CD4-positive, alpha-beta T cell (primary cell): ENCODE measurements around the gene IRF7. TPM values are rescaled to one million over a fixed set of nuclear protein-coding genes. Genes with fewer than 3 reads are reported as not detected.
A peak's percentile ranks its signal among the peaks of the same experiment; 100 is the strongest.

Source experiments
- ATAC-seq: fragments of 200-7000 bp; cut with Tn5 transposase; one replicate; pipeline ENCODE4 v1.10.0; 2022; ENCODE audit warnings: mild to moderate bottlenecking; ENCODE audit not compliant: poor library complexity
- CTCF ChIA-PET: fragments of 350-600 bp; sonication (Branson Sonifier 250); formaldehyde crosslinking; loops from one replicate; lab custom pipeline; 2021; ENCODE audit warnings: antibody characterized with exemption, inconsistent platforms; lab: Charles Lee
- POLR2A ChIA-PET: fragments of 350-600 bp; sonication (Branson Sonifier 250); formaldehyde crosslinking; loops from one replicate; lab custom pipeline; 2021; ENCODE audit warnings: antibody characterized with exemption, inconsistent platforms; lab: Charles Lee
- DNase-seq, 14 experiments: peaks; one replicate each; pipeline ENCODE4 v3.0.0-alpha.2; 2013 to 2020; ENCODE audit warnings: mixed read lengths in 2 of 14
- H3K27ac ChIP-seq, 2 donors: one replicate each; pipeline versions ENCODE4 v1.5.1 to v1.7.0; 2013; ENCODE audit warnings: low read length in 2 of 2, low read depth in 1 of 2, mild to moderate bottlenecking in 1 of 2
- H3K27me3 ChIP-seq, 2 experiments: 1 replicate in 1 of 2; 2 replicates in 1 of 2; pipeline versions ENCODE4 v1.6.1 to v1.7.0; 2013; ENCODE audit warnings: low read length in 2 of 2, control low read depth in 1 of 2, mild to moderate bottlenecking in 1 of 2, moderate library complexity in 1 of 2; ENCODE audit not compliant: insufficient read depth in 2 of 2, control insufficient read depth in 1 of 2
- H3K36me3 ChIP-seq: one replicate; pipeline ENCODE4 v1.6.1; 2013; ENCODE audit warnings: low read length, control low read depth; ENCODE audit not compliant: insufficient read depth
- H3K4me1 ChIP-seq: one replicate; pipeline ENCODE4 v1.6.1; 2013; ENCODE audit warnings: low read length, control low read depth; ENCODE audit not compliant: insufficient read depth
- H3K4me3 ChIP-seq: one replicate; pipeline ENCODE4 v1.5.1; 2013; ENCODE audit warnings: mild to moderate bottlenecking, low read length, moderate library complexity
- H3K9me3 ChIP-seq, 2 experiments: 1 replicate in 1 of 2; 2 replicates in 1 of 2; pipeline versions ENCODE4 v1.6.1 to v1.7.0; 2013; ENCODE audit warnings: low read length in 2 of 2, mild to moderate bottlenecking in 2 of 2, control low read depth in 1 of 2, moderate library complexity in 1 of 2; ENCODE audit not compliant: control insufficient read depth in 1 of 2, insufficient read depth in 1 of 2
- H3K27ac Mint-ChIP-seq: one replicate; pipeline ENCODE4 v1.8.0; 2020; ENCODE audit warnings: mixed read lengths
- H3K27me3 Mint-ChIP-seq: one replicate; pipeline ENCODE4 v1.8.0; 2021; ENCODE audit warnings: mixed read lengths
- H3K36me3 Mint-ChIP-seq: one replicate; pipeline ENCODE4 v1.8.0; 2021; ENCODE audit warnings: low read depth, mixed read lengths
- H3K4me1 Mint-ChIP-seq: one replicate; pipeline ENCODE4 v1.8.0; 2021; ENCODE audit warnings: low read depth, mixed read lengths
- H3K4me3 Mint-ChIP-seq: one replicate; pipeline ENCODE4 v1.8.0; 2020; ENCODE audit warnings: mild to moderate bottlenecking, mixed read lengths
- H3K9me3 Mint-ChIP-seq: one replicate; pipeline ENCODE4 v1.8.0; 2020; ENCODE audit warnings: mixed read lengths
- CTCF ChIP-seq: fragments of 200-600 bp; IDR thresholded peaks from one replicate; pipeline ENCODE4 v1.8.0; 2022; ENCODE audit warnings: antibody characterized with exemption, mild to moderate bottlenecking
- intact Hi-C, 2 experiments: fragments of 100-400 bp; cut with DNase I in 1 of 2; cut with micrococcal nuclease in 1 of 2; formaldehyde crosslinking; loops; one replicate each; pipeline versions ENCODE4 v1.15.1 to v1.9.0; 2023 to 2025; cut with DNase I, micrococcal nuclease
- total RNA-seq, 174 experiments: library from RNA in 2 of 174; stranded (reverse) in 2 of 174; gene quantifications; one replicate each; pipeline ENCODE4 v1.2.3 and lab custom pipeline; 2021 to 2026

Gene IRF7
- total RNA-seq, 2 experiments from 2014 or later = 36.5 to 37.7 TPM

GRCh38 chr11:620201-620600, 4.5 kb upstream of the IRF7 start:
- Histone ChIP-seq H3K9me3 (no peaks in the 10 kb centered on the region), H3K27ac (no peak overlapping the region), H3K27me3 (peaks cover 5 to 7% of the 10 kb centered on the region in 2 experiments), H3K4me1 (peaks cover 13% of the 10 kb centered on the region), H3K36me3 (no peaks in the 10 kb centered on the region), H3K4me3 (no peak overlapping the region)
- intact Hi-C loops = no loop called here
- TF ChIP-seq CTCF = no peak
- H3K27me3 Mint-ChIP-seq = peaks cover 6% of the 10 kb centered on the region
- ChIA-PET CTCF (no interaction called here), POLR2A (no interaction called here)
- DNase-seq = peak in 1 of 14 experiments; percentile 30
- H3K9me3 Mint-ChIP-seq = no peaks in the 10 kb centered on the region
- peaks cover 4% of the 10 kb centered on the region for H3K4me1 Mint-ChIP-seq
- ATAC-seq = no peak
- H3K4me3 Mint-ChIP-seq = no peak overlapping the region
- H3K36me3 Mint-ChIP-seq = no peaks in the 10 kb centered on the region
- no peak overlapping the region for H3K27ac Mint-ChIP-seq

GRCh38 chr11:619628-620050, 3.9 kb upstream of the IRF7 start:
- Histone ChIP-seq H3K9me3 (no peaks in the 10 kb centered on the region), H3K4me3 (no peak overlapping the region), H3K36me3 (peaks cover under 1% of the 10 kb centered on the region), H3K27ac (no peak overlapping the region), H3K4me1 (peaks cover 19% of the 10 kb centered on the region), H3K27me3 (peaks cover 1 to 4% of the 10 kb centered on the region in 2 experiments)
- ChIA-PET CTCF (no interaction called here), POLR2A (no interaction called here)
- ATAC-seq (no peak), DNase-seq (peak in 2 of 14 experiments; percentile 27 to 29)
- TF ChIP-seq CTCF = no peak
- no peaks in the 10 kb centered on the region for H3K36me3 Mint-ChIP-seq
- peaks cover 5% of the 10 kb centered on the region for H3K4me1 Mint-ChIP-seq
- intact Hi-C loops = loop anchor here in 1 of 2 experiments (5.0 kb wide), 1 partner anchor 308 kb away; the partner anchor contains the start of gene AP2A2
- peaks cover 6% of the 10 kb centered on the region for H3K27me3 Mint-ChIP-seq
- no peak overlapping the region for H3K27ac Mint-ChIP-seq
- H3K4me3 Mint-ChIP-seq = no peak overlapping the region
- no peaks in the 10 kb centered on the region for H3K9me3 Mint-ChIP-seq

- ATAC-seq (no peak), DNase-seq (no peak)
- no peak for TF ChIP-seq CTCF
- intact Hi-C loops = loop anchor here in 1 of 2 experiments (5.0 kb wide), 1 partner anchor 308 kb away; the partner anchor contains the start of gene AP2A2
- Mint-ChIP-seq H3K27me3 (peaks cover 6% of the 10 kb centered on the region), H3K36me3 (peaks cover 5% of the 10 kb centered on the region), H3K4me1 (peaks cover 11% of the 10 kb centered on the region), H3K9me3 (no peaks in the 10 kb centered on the region), H3K4me3 (no peak overlapping the region), H3K27ac (no peak overlapping the region)
- no peak overlapping the region for H3K4me3 ChIP-seq
- no peaks in the 10 kb centered on the region for H3K9me3 ChIP-seq
- no peak overlapping the region for H3K27ac ChIP-seq
- CTCF ChIA-PET = no interaction called here
- H3K36me3 ChIP-seq = peaks cover 6% of the 10 kb centered on the region
- POLR2A ChIA-PET = no interaction called here
- peaks cover 25% of the 10 kb centered on the region for H3K4me1 ChIP-seq
- H3K27me3 ChIP-seq = no peaks in the 10 kb centered on the region
Measured at GRCh38 chr11:618856-619627, 3.3 kb upstream of the IRF7 start.
